HEK293 (cell line): ENCODE data around the gene SLC39A11.

Experiments
- ELK4 ChIP-seq: IDR thresholded peaks from 2 replicates; pipeline ENCODE4 v1.6.1; 2011; ENCODE audit warnings: mild to moderate bottlenecking, low read depth, low read length, borderline replicate concordance
- HOXA7 ChIP-seq: sonication (generic); formaldehyde crosslinking; IDR thresholded peaks from 2 replicates; pipeline ENCODE4 v1.8.1; 2022; ENCODE audit warnings: missing genetic modification reagents, borderline replicate concordance
- HOXD13 ChIP-seq: sonication (generic); formaldehyde crosslinking; IDR thresholded peaks from 2 replicates; pipeline ENCODE4 v1.8.0; 2022; ENCODE audit warnings: missing genetic modification reagents, borderline replicate concordance
- IKZF3 ChIP-seq: fragments of 450-650 bp; IDR thresholded peaks from 2 replicates; pipeline ENCODE4 v1.5.0; 2018; ENCODE audit warnings: missing biosample characterization, mild to moderate bottlenecking, missing genetic modification characterization, moderate library complexity
- KLF1 ChIP-seq: fragments of 450-650 bp; formaldehyde crosslinking; IDR thresholded peaks from 2 replicates; pipeline ENCODE4 v1.5.1; 2016; ENCODE audit warnings: missing biosample characterization, missing genetic modification characterization
- ZFP3 ChIP-seq: fragments of 450-650 bp; formaldehyde crosslinking; IDR thresholded peaks from 2 replicates; pipeline ENCODE4 v1.5.1; 2016; ENCODE audit warnings: low read depth, missing biosample characterization, missing genetic modification characterization
- ZNF473 ChIP-seq: fragments of 450-650 bp; formaldehyde crosslinking; IDR thresholded peaks from 2 replicates; pipeline ENCODE4 v1.5.1; 2017; ENCODE audit warnings: missing biosample characterization, missing genetic modification characterization
- ZNF530 ChIP-seq: fragments of 450-650 bp; formaldehyde crosslinking; IDR thresholded peaks from 2 replicates; pipeline ENCODE4 v1.5.1; 2016; ENCODE audit warnings: low read depth, missing biosample characterization, missing genetic modification characterization
- TF ChIP-seq, protein P1 (sequence below): fragments of 450-650 bp; formaldehyde crosslinking; IDR thresholded peaks from 2 replicates; pipeline ENCODE4 v1.5.1; 2016; ENCODE audit warnings: missing biosample characterization, missing genetic modification characterization
- TF ChIP-seq, protein P2 (sequence below): fragments of 450-650 bp; formaldehyde crosslinking; IDR thresholded peaks from 2 replicates; pipeline ENCODE4 v1.5.1; 2016; ENCODE audit warnings: missing biosample characterization, missing genetic modification characterization
- TF ChIP-seq, protein P3 (sequence below): fragments of 450-650 bp; formaldehyde crosslinking; IDR thresholded peaks from 2 replicates; pipeline ENCODE4 v1.5.1; 2016; ENCODE audit warnings: missing biosample characterization, missing genetic modification characterization, low read depth

- TF ChIP-seq, protein P1, sequence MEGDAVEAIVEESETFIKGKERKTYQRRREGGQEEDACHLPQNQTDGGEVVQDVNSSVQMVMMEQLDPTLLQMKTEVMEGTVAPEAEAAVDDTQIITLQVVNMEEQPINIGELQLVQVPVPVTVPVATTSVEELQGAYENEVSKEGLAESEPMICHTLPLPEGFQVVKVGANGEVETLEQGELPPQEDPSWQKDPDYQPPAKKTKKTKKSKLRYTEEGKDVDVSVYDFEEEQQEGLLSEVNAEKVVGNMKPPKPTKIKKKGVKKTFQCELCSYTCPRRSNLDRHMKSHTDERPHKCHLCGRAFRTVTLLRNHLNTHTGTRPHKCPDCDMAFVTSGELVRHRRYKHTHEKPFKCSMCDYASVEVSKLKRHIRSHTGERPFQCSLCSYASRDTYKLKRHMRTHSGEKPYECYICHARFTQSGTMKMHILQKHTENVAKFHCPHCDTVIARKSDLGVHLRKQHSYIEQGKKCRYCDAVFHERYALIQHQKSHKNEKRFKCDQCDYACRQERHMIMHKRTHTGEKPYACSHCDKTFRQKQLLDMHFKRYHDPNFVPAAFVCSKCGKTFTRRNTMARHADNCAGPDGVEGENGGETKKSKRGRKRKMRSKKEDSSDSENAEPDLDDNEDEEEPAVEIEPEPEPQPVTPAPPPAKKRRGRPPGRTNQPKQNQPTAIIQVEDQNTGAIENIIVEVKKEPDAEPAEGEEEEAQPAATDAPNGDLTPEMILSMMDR (tag by site-specific recombination) = no peak
- TF ChIP-seq, protein P2, sequence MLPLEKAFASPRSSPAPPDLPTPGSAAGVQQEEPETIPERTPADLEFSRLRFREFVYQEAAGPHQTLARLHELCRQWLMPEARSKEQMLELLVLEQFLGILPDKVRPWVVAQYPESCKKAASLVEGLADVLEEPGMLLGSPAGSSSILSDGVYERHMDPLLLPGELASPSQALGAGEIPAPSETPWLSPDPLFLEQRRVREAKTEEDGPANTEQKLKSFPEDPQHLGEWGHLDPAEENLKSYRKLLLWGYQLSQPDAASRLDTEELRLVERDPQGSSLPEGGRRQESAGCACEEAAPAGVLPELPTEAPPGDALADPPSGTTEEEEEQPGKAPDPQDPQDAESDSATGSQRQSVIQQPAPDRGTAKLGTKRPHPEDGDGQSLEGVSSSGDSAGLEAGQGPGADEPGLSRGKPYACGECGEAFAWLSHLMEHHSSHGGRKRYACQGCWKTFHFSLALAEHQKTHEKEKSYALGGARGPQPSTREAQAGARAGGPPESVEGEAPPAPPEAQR (tag by site-specific recombination) = no peak
- TF ChIP-seq, protein P3, sequence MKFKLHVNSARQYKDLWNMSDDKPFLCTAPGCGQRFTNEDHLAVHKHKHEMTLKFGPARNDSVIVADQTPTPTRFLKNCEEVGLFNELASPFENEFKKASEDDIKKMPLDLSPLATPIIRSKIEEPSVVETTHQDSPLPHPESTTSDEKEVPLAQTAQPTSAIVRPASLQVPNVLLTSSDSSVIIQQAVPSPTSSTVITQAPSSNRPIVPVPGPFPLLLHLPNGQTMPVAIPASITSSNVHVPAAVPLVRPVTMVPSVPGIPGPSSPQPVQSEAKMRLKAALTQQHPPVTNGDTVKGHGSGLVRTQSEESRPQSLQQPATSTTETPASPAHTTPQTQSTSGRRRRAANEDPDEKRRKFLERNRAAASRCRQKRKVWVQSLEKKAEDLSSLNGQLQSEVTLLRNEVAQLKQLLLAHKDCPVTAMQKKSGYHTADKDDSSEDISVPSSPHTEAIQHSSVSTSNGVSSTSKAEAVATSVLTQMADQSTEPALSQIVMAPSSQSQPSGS (tag by site-specific recombination) = no peak
- no peak for TF ChIP-seq HOXA7 (CRISPR knock-in tag)
- TF ChIP-seq KLF1 (tag by site-specific recombination) = no peak
- no peak for TF ChIP-seq ZFP3 (tag by site-specific recombination)
- TF ChIP-seq ZNF530 (tag by site-specific recombination) = no peak
- no peak for TF ChIP-seq ZNF473 (tag by site-specific recombination)
- TF ChIP-seq ELK4 = no peak
- no peak for TF ChIP-seq IKZF3 (tag by site-specific recombination)
- TF ChIP-seq HOXD13 (CRISPR knock-in tag) = no peak
These were observed 164.7 kb downstream of the SLC39A11 start for GRCh38 chr17:72927760-72928159.
